ENCODE data around the gene ERP27.

The ERP27 gene

DNA sequence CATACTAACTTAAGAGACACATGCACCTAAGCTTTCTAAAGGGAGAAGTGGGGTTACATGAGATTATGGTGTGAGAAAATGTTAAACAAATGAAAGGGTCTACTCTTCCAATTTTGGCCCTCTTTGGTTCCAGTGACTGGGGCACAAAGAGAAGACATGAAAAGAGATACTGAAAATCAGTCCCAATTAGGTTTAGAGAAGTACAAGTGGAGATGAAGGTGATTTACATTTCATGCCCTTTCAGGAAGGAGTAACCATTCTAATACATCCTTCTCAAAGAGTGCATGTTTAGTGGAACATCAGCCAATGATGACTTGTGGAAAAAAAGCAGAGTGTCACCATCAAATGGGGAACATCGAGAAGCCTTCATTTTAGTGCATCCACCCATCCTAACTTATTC is 67.1 kb downstream of the ERP27 start:
- H3K36me3 ChIP-seq (ENCODE audit: control insufficient read depth in 2 of 2, insufficient read depth in 1 of 2, low read length in 2 of 2), result no peaks in the 10 kb centered on the region
- ChIA-PET CTCF (no interaction called here), POLR2A (no interaction called here)
- no peak overlapping the region for H3K27ac ChIP-seq (ENCODE audit: extremely low read depth, low read depth, low read length)
- no peaks in the 10 kb centered on the region for H3K9me3 ChIP-seq (ENCODE audit: control insufficient read depth, insufficient read depth, low read depth, low read length)
- no peak overlapping the region for H3K4me3 ChIP-seq (ENCODE audit: low read depth, low read length)
- TF ChIP-seq ZNF621 (tag by site-specific recombination; IDR thresholded peaks at IDR 0.05) (no peak), ZNF2 (tag by site-specific recombination; IDR thresholded peaks at IDR 0.05) (no peak), ZNF366 (tag by site-specific recombination; conservative IDR thresholded peaks at IDR 0.05) (no peak)
- no peaks in the 10 kb centered on the region for H3K4me1 ChIP-seq (ENCODE audit: control insufficient read depth, insufficient read depth, low read length)

DNA sequence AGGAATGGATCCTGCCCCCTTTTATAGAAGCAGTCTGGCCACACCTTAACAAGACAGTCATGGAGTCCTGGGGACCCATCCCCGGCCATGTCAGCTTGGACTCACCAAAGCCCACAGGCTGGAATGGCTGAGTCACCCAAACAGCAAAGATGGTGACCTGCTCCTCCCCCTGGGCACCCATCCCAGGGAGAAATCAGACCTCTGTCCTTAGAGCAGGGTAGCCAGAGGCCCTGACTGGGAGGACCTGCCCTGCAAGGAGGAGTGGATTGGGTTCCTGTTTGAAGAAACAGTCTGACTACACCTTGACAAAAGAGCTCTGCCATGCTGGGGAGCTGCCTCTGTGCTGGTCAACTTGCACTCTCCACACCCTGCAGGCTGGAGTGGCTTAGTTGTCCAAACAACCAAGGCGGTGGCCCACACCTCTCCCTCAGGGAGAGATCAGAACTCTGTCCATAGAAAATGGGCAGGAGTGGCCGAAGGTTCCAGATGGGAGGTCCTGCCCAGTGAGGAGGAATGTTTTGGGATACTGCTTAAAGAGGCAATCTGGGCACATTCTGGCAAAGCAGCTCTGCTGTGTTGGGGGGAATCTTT is 69.3 kb downstream of the ERP27 start:
- H3K4me1 ChIP-seq (ENCODE audit: control insufficient read depth, insufficient read depth, low read length), result no peaks in the 10 kb centered on the region
- TF ChIP-seq, protein P1, sequence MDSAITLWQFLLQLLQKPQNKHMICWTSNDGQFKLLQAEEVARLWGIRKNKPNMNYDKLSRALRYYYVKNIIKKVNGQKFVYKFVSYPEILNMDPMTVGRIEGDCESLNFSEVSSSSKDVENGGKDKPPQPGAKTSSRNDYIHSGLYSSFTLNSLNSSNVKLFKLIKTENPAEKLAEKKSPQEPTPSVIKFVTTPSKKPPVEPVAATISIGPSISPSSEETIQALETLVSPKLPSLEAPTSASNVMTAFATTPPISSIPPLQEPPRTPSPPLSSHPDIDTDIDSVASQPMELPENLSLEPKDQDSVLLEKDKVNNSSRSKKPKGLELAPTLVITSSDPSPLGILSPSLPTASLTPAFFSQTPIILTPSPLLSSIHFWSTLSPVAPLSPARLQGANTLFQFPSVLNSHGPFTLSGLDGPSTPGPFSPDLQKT (IDR thresholded peaks at IDR 0.05; ENCODE audit: borderline replicate concordance, low read depth, low read length), result no peak
- TF ChIP-seq, protein P2, sequence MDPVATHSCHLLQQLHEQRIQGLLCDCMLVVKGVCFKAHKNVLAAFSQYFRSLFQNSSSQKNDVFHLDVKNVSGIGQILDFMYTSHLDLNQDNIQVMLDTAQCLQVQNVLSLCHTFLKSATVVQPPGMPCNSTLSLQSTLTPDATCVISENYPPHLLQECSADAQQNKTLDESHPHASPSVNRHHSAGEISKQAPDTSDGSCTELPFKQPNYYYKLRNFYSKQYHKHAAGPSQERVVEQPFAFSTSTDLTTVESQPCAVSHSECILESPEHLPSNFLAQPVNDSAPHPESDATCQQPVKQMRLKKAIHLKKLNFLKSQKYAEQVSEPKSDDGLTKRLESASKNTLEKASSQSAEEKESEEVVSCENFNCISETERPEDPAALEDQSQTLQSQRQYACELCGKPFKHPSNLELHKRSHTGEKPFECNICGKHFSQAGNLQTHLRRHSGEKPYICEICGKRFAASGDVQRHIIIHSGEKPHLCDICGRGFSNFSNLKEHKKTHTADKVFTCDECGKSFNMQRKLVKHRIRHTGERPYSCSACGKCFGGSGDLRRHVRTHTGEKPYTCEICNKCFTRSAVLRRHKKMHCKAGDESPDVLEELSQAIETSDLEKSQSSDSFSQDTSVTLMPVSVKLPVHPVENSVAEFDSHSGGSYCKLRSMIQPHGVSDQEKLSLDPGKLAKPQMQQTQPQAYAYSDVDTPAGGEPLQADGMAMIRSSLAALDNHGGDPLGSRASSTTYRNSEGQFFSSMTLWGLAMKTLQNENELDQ (tag by site-specific recombination; IDR thresholded peaks at IDR 0.05; ENCODE audit: low read depth), result no peak
- TF ChIP-seq ZNF510 (tag by site-specific recombination; IDR thresholded peaks at IDR 0.05; ENCODE audit: insufficient replicate concordance) (no peak), ZNF157 (tag by site-specific recombination; IDR thresholded peaks at IDR 0.05) (no peak), ZFHX2 (tag by site-specific recombination; conservative IDR thresholded peaks at IDR 0.05) (no peak), ZNF426 (tag by site-specific recombination; IDR thresholded peaks at IDR 0.05) (no peak), ZNF266 (tag by site-specific recombination; IDR thresholded peaks at IDR 0.05; ENCODE audit: low read depth) (no peak), ZNF664 (tag by site-specific recombination; IDR thresholded peaks at IDR 0.05) (no peak), ZBTB1 (tag by site-specific recombination; IDR thresholded peaks at IDR 0.05) (no peak), ZNF623 (tag by site-specific recombination; IDR thresholded peaks at IDR 0.05) (no peak), EGR2 (tag by site-specific recombination; IDR thresholded peaks at IDR 0.05; ENCODE audit: low read depth) (no peak)
- TF ChIP-seq, protein P3, sequence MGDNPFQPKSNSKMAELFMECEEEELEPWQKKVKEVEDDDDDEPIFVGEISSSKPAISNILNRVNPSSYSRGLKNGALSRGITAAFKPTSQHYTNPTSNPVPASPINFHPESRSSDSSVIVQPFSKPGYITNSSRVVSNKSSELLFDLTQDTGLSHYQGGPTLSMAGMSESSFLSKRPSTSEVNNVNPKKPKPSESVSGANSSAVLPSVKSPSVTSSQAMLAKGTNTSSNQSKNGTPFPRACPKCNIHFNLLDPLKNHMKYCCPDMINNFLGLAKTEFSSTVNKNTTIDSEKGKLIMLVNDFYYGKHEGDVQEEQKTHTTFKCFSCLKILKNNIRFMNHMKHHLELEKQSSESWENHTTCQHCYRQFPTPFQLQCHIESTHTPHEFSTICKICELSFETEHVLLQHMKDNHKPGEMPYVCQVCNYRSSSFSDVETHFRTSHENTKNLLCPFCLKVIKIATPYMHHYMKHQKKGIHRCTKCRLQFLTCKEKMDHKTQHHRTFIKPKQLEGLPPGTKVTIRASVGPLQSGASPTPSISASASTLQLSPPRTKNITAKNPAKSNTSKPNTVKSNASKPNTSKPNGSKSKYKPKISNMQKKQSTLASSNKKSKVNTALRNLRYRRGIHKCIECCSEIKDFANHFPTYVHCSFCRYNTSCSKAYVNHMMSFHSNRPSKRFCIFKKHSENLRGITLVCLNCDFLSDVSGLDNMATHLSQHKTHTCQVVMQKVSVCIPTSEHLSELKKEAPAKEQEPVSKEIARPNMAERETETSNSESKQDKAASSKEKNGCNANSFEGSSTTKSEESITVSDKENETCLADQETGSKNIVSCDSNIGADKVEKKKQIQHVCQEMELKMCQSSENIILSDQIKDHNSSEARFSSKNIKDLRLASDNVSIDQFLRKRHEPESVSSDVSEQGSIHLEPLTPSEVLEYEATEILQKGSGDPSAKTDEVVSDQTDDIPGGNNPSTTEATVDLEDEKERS (tag by site-specific recombination; IDR thresholded peaks at IDR 0.05), result no peak
- ChIA-PET CTCF (interaction anchor here (0.7 kb wide), 1 partner anchor 1763 kb away, joined by 3 read pairs; no protein-coding TSS in a partner anchor), POLR2A (no interaction called here)
- H3K4me3 ChIP-seq (ENCODE audit: low read depth, low read length), result no peak overlapping the region
- no peaks in the 10 kb centered on the region for H3K36me3 ChIP-seq (ENCODE audit: control insufficient read depth in 2 of 2, insufficient read depth in 1 of 2, low read length in 2 of 2)
- no peaks in the 10 kb centered on the region for H3K9me3 ChIP-seq (ENCODE audit: control insufficient read depth, insufficient read depth, low read depth, low read length)
- no peak overlapping the region for H3K27ac ChIP-seq (ENCODE audit: extremely low read depth, low read depth, low read length)

All from HEK293 (cell line).